HEK293T (cell line): ENCODE measurements around the gene TBRG4.

Experiments used
- BHLHE40 ChIP-seq: fragments of 450-650 bp; IDR thresholded peaks from 2 replicates; pipeline ENCODE4 v1.6.1; 2016; ENCODE audit warnings: mild to moderate bottlenecking, moderate library complexity, borderline replicate concordance
- FOXA1 ChIP-seq: fragments of 450-650 bp; IDR thresholded peaks from 2 replicates; pipeline ENCODE4 v1.6.1; 2016; ENCODE audit warnings: mild to moderate bottlenecking

- no peak for TF ChIP-seq FOXA1
- TF ChIP-seq BHLHE40 = no peak
Measured at GRCh38 chr7:45117582-45117981, 6.1 kb upstream of the TBRG4 start.
